RWPE2 (cell line): ENCODE data around the gene PTPRM.

Source experiments
- ATAC-seq: fragments of 200-7000 bp; cut with Tn5 transposase; 3 replicates; pipeline ENCODE4 v1.9.1; 2021; ENCODE audit warnings: low read depth
- DNase-seq: peaks from one replicate; pipeline ENCODE4 v3.0.0-alpha.2; 2020; ENCODE audit warnings: low spot score
- H3K27ac ChIP-seq: fragments of 450-650 bp; 2 replicates; pipeline ENCODE4 v1.5.1; 2017; ENCODE audit warnings: mild to moderate bottlenecking; ENCODE audit not compliant: poor library complexity, severe bottlenecking
- H3K27me3 ChIP-seq: fragments of 250-450 bp; sonication (Bioruptor Pico); 2 replicates; pipeline ENCODE4 v1.5.1; 2021; ENCODE audit warnings: mild to moderate bottlenecking, moderate library complexity; ENCODE audit not compliant: insufficient read depth, poor library complexity, severe bottlenecking
- H3K36me3 ChIP-seq: fragments of 250-450 bp; sonication (Bioruptor Pico); 2 replicates; pipeline ENCODE4 v1.5.1; 2020; ENCODE audit warnings: low read depth, mild to moderate bottlenecking, moderate library complexity
- H3K4me1 ChIP-seq: fragments of 250-450 bp; sonication (Bioruptor Pico); 2 replicates; pipeline ENCODE4 v1.5.1; 2021; ENCODE audit warnings: mild to moderate bottlenecking, moderate library complexity; ENCODE audit not compliant: insufficient read depth, poor library complexity, severe bottlenecking
- H3K4me3 ChIP-seq: fragments of 250-450 bp; sonication (Bioruptor Pico); 2 replicates; pipeline ENCODE4 v1.5.1; 2021; ENCODE audit warnings: mild to moderate bottlenecking, moderate library complexity; ENCODE audit not compliant: severe bottlenecking
- H3K9me3 ChIP-seq: fragments of 250-450 bp; sonication (Bioruptor Pico); 2 replicates; pipeline ENCODE4 v1.5.1; 2021; ENCODE audit warnings: mild to moderate bottlenecking, moderate library complexity; ENCODE audit not compliant: severe bottlenecking
- CTCF ChIP-seq: fragments of 450-650 bp; IDR thresholded peaks from one replicate; pipeline ENCODE4 v1.5.1; 2017; ENCODE audit warnings: mild to moderate bottlenecking, moderate library complexity; ENCODE audit not compliant: poor library complexity, severe bottlenecking

The PTPRM gene

GRCh38 chr18:7940379-7940778 is 373.3 kb downstream of the PTPRM start:
- H3K27me3 ChIP-seq = no peaks in the 10 kb centered on the region
- H3K4me1 ChIP-seq = peaks cover 12% of the 10 kb centered on the region
- TF ChIP-seq CTCF = no peak
- no peak overlapping the region for H3K4me3 ChIP-seq
- H3K36me3 ChIP-seq = no peaks in the 10 kb centered on the region
- no peak for ATAC-seq
- H3K9me3 ChIP-seq = no peaks in the 10 kb centered on the region
- no peak overlapping the region for H3K27ac ChIP-seq
- DNase-seq = no peak

DNA sequence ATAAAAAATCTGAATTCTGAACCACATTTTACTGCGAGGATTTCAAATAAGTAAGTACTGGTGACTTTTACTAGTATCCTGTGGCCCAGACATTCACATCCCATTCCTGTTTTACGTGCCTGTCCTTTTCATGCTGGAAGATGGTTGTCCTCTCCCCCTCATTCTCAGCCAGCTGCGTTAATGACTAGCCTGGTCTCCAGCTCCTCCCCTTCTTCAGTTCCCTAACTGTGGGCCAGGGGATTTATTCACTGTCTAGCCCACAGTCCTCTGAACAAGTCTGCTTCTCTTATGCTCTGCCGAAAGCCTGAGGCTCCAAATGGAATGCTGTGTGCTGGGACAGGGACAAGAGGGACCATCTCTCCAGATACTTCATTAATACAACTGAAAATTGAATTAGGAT is 373.9 kb downstream of the PTPRM start:
- Histone ChIP-seq H3K27ac (peak overlapping the region; percentile 37), H3K27me3 (no peaks in the 10 kb centered on the region), H3K4me3 (no peak overlapping the region), H3K4me1 (peaks cover 18% of the 10 kb centered on the region), H3K36me3 (no peaks in the 10 kb centered on the region), H3K9me3 (no peaks in the 10 kb centered on the region)
- TF ChIP-seq CTCF = no peak
- DNase-seq = no peak
- no peak for ATAC-seq

GRCh38 chr18:7941533-7941932 is 374.4 kb downstream of the PTPRM start:
- DNase-seq (no peak), ATAC-seq (peak; percentile 64)
- no peak for TF ChIP-seq CTCF
- no peaks in the 10 kb centered on the region for H3K27me3 ChIP-seq
- H3K4me1 ChIP-seq = peaks cover 24% of the 10 kb centered on the region
- peak overlapping the region; percentile 37 for H3K27ac ChIP-seq
- H3K36me3 ChIP-seq = no peaks in the 10 kb centered on the region
- no peaks in the 10 kb centered on the region for H3K9me3 ChIP-seq
- no peak overlapping the region for H3K4me3 ChIP-seq

- peak; percentile 69 for ATAC-seq
Measured at GRCh38 chr18:7945882-7946281, 378.8 kb downstream of the PTPRM start.

More at GRCh38 chr18:7945882-7946281, 378.8 kb downstream of the PTPRM start:
- peaks cover 32% of the 10 kb centered on the region for H3K4me1 ChIP-seq
- no peaks in the 10 kb centered on the region for H3K9me3 ChIP-seq
- no peak for TF ChIP-seq CTCF
- H3K4me3 ChIP-seq = no peak overlapping the region
- no peaks in the 10 kb centered on the region for H3K36me3 ChIP-seq
- H3K27ac ChIP-seq = peak overlapping the region; percentile 80
- no peaks in the 10 kb centered on the region for H3K27me3 ChIP-seq
- no peak for DNase-seq
